ENCODE data around the gene MLIP. TPM values are rescaled to one million over a fixed set of nuclear protein-coding genes. Genes with fewer than 3 reads are reported as not detected.

Gene MLIP
- total and polyA plus RNA-seq, 2 of the 8 experiments (the other 6 are each of a cell fraction or from before 2014, with no cell fraction given), result not detected

- no peak overlapping the region for H3K14ac ChIP-seq (ENCODE audit: insufficient read length)
- no peaks in the 10 kb centered on the region for H4K20me1 ChIP-seq (replicated peaks in 1 of 2; ENCODE audit: control insufficient read depth in 1 of 2, insufficient read depth in 2 of 2, low read length in 2 of 2)
- H3K36me3 ChIP-seq (ENCODE audit: control insufficient read depth in 2 of 4, insufficient read depth in 4 of 4, low read length in 3 of 4), result no peaks in the 10 kb centered on the region
- H3K23ac ChIP-seq (ENCODE audit: insufficient read length), result no peak overlapping the region
- no peak overlapping the region for H3K27ac ChIP-seq (ENCODE audit: low read depth, low read length)
- H3K56ac ChIP-seq (replicated peaks; ENCODE audit: insufficient read length, low read depth, low read length), result no peak overlapping the region
- no peak overlapping the region for H2BK20ac ChIP-seq (ENCODE audit: low read length)
- H3K9me3 ChIP-seq (ENCODE audit: insufficient read depth in 2 of 2, low read depth in 1 of 2, low read length in 1 of 2), result no peaks in the 10 kb centered on the region
- H4K5ac ChIP-seq (ENCODE audit: insufficient read length, low read depth, low read length), result no peak overlapping the region
- H3K23me2 ChIP-seq (ENCODE audit: low read depth, low read length), result no peaks in the 10 kb centered on the region
- no peak overlapping the region for H2BK12ac ChIP-seq (ENCODE audit: low read depth, low read length)
- ChIA-PET CTCF (ENCODE audit: partially characterized antibody) (interaction anchor here (0.7 to 3.6 kb wide), 18 partner anchors 10 to 993 kb away, joined by 3 to 36 read pairs (median 4); no protein-coding TSS in a partner anchor), POLR2A (ENCODE audit: partially characterized antibody) (no interaction called here)
- H3K4me1 ChIP-seq (replicated peaks in 1 of 4; ENCODE audit: control insufficient read depth in 3 of 4, insufficient read depth in 4 of 4, low read length in 3 of 4), result no peaks in the 10 kb centered on the region
- no peaks in the 10 kb centered on the region for H3K79me2 ChIP-seq (ENCODE audit: control insufficient read depth in 1 of 2, insufficient read depth in 2 of 2, low read length in 2 of 2)
- DNase-seq (ENCODE audit: low read depth in 1 of 2, low spot score in 2 of 2) (no peak), FAIRE-seq (peak; percentile 13)
- no peak overlapping the region for H2BK120ac ChIP-seq (replicated peaks; ENCODE audit: low read depth, low read length)
- H2AFZ ChIP-seq (ENCODE audit: low read length), result no peak overlapping the region
- H3K9ac ChIP-seq (replicated peaks in 1 of 4; ENCODE audit: extremely low read depth in 1 of 4, low read depth in 3 of 4, low read length in 3 of 4), result no peak overlapping the region
- H4K91ac ChIP-seq (replicated peaks; ENCODE audit: insufficient read length, low read length), result no peak overlapping the region
- TF ChIP-seq RAD21 (IDR thresholded peaks at IDR 0.05 in 1 of 2, conservative IDR thresholded peaks at IDR 0.05 in 1 of 2; ENCODE audit: low read depth in 2 of 2, low read length in 2 of 2), result peak; percentile 38 to 43
- TF ChIP-seq SP4 (IDR thresholded peaks at IDR 0.05; ENCODE audit: low read length), result no peak
- peak in 2 of 3 experiments; percentile 26 to 51; a peak in 2 of 4 replicates for TF ChIP-seq CTCF (IDR thresholded peaks at IDR 0.05; ENCODE audit: control extremely low read depth in 1 of 3, insufficient read depth in 1 of 3, low read depth in 1 of 3, low read length in 3 of 3)
- H3K4ac ChIP-seq (replicated peaks; ENCODE audit: insufficient read length, low read depth, low read length), result no peak overlapping the region
- 43% methylated on average over 1 of the region's 1 CpG; no CpG with 5 or more reads in 1 of the 2 experiments for WGBS, 2 experiments (ENCODE audit: extremely low coverage in 1 of 2, insufficient coverage in 1 of 2, insufficient read length in 1 of 2, insufficient replicate concordance in 2 of 2, low coverage in 1 of 2, low lambda C conversion rate in 2 of 2, missing lambda C conversion rate in 1 of 2)
- no peak overlapping the region for H2BK15ac ChIP-seq (ENCODE audit: low read length)
- H3K18ac ChIP-seq (ENCODE audit: extremely low read depth, low read length), result no peak overlapping the region
- no peaks in the 10 kb centered on the region for H3K27me3 ChIP-seq (replicated peaks in 1 of 4; ENCODE audit: control insufficient read depth in 3 of 4, extremely low read depth in 1 of 4, insufficient read depth in 3 of 4, low read length in 3 of 4)
- no peak overlapping the region for H2BK5ac ChIP-seq (ENCODE audit: low read depth, low read length)
- H2AK5ac ChIP-seq (ENCODE audit: low read depth, low read length), result no peak overlapping the region
- H3K4me2 ChIP-seq (ENCODE audit: insufficient read depth in 1 of 2, low read depth in 2 of 2, low read length in 2 of 2), result no peak overlapping the region
- H3K4me3 ChIP-seq (ENCODE audit: extremely low read depth in 1 of 4, insufficient read depth in 2 of 4, low read depth in 3 of 4, low read length in 4 of 4), result no peak overlapping the region
- H3K79me1 ChIP-seq (ENCODE audit: low read depth, low read length), result no peaks in the 10 kb centered on the region
- H4K8ac ChIP-seq (ENCODE audit: extremely low read depth, insufficient read depth, low read length), result no peak overlapping the region
These were observed 133.2 kb downstream of the MLIP start for GRCh38 chr6:54244430-54244829.
